Measurements from ENCODE around the gene POLR1G.

Gene POLR1G

DNA sequence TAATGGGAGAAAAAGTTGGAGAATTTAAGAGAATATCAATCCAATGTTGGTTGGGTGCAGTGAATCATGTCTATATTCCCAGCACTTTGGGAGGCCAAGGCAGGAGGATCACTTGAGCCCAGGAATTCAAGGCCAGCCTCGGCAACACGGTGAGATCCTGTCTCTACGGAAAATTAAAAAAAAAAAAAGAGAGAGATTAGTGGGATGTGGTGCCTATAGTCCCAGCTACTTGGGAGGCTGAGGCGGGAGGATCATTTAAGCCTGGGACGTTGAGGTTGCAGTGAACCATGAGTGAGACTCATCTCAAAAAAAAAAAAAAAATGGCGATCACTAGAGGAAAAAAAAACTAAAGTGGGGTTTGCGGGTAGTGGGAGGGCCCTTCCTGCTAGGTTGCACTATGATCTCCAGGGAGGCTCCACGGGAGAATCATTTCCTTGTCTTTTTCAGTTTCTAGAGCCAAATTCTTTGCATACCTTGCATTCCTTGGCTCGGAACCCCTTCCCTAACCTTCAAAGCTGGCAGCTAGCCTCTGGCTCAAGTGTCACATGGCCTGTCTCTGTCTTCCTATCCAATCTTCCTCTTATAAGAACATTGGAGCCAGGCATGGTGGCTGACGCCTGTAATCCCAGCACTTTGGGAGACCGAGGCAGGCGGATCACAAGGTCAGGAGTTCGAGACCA lies 30.3 kb upstream of the POLR1G start:
- no peak overlapping the region for H3K9ac ChIP-seq (ENCODE audit: low read length)
- H3K27ac ChIP-seq (ENCODE audit: low read depth, low read length): no peak overlapping the region
- H3K4me1 ChIP-seq (ENCODE audit: control insufficient read depth, insufficient read depth, low read length): no peaks in the 10 kb centered on the region
- no peak overlapping the region for H3K4me3 ChIP-seq (ENCODE audit: low read length)
- H3K36me3 ChIP-seq (ENCODE audit: control insufficient read depth, insufficient read depth, low read length): no peaks in the 10 kb centered on the region
- H3K27me3 ChIP-seq (ENCODE audit: control insufficient read depth, insufficient read depth, low read length): no peaks in the 10 kb centered on the region

DNA sequence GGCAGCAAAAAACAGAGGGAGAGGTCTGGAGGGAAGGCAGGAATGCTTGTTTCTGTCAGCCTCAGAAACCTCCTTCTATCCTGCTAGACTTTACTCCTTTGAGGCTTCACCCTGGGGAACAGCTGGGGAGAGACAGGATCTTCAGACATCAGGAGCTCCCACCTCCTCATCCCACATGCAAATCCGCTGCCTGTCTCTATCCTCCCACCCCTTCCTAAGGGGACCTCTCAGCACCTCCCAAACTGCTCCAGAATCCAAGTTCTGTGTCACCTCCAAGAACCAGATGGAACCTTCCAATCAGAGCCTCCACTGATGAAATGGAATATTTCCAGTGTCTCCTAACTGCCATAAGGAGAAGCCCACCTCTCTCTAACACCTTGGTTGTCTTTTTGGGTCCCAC lies 26.3 kb upstream of the POLR1G start:
- Histone ChIP-seq H3K36me3 (ENCODE audit: control insufficient read depth, insufficient read depth, low read length) (no peaks in the 10 kb centered on the region), H3K4me1 (ENCODE audit: control insufficient read depth, insufficient read depth, low read length) (no peaks in the 10 kb centered on the region), H3K27ac (ENCODE audit: low read depth, low read length) (no peak overlapping the region)

DNA sequence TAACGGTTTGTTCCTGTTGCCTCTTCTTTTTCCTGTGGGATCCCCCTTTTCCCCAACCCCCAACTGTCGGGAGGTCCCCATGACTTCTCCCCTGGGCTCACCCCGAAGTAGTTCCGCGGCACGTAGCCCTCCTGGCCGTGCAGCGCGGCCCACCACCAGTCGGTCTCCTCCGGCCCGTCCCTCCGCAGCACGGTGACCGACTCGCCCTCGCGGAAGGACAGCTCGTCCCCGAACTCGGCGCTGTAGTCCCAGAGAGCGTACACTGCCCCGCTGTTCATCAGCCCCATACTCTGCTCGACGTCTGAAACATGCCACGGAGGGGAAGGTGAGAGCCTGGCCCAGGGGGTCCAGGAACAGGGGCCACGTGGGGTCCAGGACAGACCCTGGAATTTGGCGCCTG lies 24.0 kb upstream of the POLR1G start:
- Histone ChIP-seq H3K27ac (ENCODE audit: low read depth, low read length) (no peak overlapping the region), H3K4me1 (ENCODE audit: control insufficient read depth, insufficient read depth, low read length) (no peaks in the 10 kb centered on the region), H3K4me3 (ENCODE audit: low read length) (no peak overlapping the region), H3K9ac (ENCODE audit: low read length) (no peak overlapping the region), H3K36me3 (ENCODE audit: control insufficient read depth, insufficient read depth, low read length) (no peaks in the 10 kb centered on the region), H3K27me3 (ENCODE audit: control insufficient read depth, insufficient read depth, low read length) (peaks cover 16% of the 10 kb centered on the region)

More for the DNA sequence above, 26.3 kb upstream of the POLR1G start:
- Histone ChIP-seq H3K4me3 (ENCODE audit: low read length) (no peak overlapping the region), H3K27me3 (ENCODE audit: control insufficient read depth, insufficient read depth, low read length) (peaks cover 3% of the 10 kb centered on the region), H3K9ac (ENCODE audit: low read length) (no peak overlapping the region)

DNA sequence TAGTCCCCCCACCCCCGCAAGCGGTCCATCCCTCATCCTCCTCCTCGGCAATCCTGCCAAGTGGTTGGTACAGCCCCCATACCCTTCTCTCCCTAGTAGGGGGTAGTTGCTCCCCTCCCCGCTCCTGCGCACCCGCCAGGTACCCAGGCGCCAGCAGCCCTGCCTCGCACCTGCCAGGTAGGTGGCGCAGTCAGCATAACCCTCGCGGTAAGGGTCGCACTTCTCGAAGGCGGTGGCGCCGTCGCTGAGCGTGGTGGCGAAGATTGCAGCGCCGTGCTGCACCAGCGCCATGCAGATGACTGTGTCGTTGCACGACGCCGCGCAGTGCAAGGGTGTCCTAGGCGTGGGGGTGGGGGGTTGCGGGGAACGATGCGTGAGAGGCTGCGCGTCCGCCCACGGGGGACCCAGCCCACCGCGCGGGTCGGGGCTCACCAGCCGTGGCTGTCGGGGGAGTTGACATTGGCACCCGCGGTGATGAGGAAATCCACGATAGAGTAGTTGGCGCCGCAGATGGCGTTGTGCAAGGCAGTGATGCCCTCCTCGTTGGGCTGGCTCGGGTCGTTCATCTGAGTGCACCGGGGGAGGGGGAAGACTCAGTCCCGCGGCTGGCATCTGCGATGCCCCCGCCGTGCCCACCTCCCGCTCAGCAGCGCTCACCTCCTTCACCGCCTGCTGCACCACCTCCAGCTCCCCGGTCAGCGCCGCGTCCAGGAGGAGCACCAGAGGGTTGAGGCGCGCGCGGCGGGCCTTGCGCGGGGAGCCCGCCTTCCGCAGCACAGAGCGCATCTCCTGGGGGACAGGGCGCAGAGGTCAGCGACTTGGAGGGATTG lies 20.8 kb upstream of the POLR1G start:
- Histone ChIP-seq H3K4me3 (ENCODE audit: low read length) (no peak overlapping the region), H3K27ac (ENCODE audit: low read depth, low read length) (no peak overlapping the region), H3K27me3 (ENCODE audit: control insufficient read depth, insufficient read depth, low read length) (peaks cover 16% of the 10 kb centered on the region), H3K36me3 (ENCODE audit: control insufficient read depth, insufficient read depth, low read length) (no peaks in the 10 kb centered on the region), H3K9ac (ENCODE audit: low read length) (no peak overlapping the region), H3K4me1 (ENCODE audit: control insufficient read depth, insufficient read depth, low read length) (no peaks in the 10 kb centered on the region)

DNA sequence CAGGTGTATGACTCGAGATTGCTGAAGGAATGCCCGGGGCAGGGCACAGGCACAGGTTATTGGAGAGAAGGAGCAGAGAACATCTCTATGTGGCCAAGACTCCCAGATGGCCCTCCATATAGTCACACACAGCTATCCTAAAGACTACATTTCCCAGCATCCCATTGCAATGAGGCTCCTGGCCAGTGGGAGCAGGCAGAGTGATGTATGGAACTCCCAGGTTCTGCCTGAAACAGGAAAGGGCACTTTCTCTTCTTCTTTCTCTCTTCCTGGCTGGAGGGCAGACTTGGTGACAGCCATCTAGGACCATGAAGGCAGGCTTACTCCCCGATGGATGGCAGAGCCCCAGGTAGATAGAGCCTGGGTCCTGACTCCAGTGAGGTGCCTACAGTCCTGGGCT lies 15.1 kb upstream of the POLR1G start:
- H3K27me3 ChIP-seq (ENCODE audit: control insufficient read depth, insufficient read depth, low read length): no peaks in the 10 kb centered on the region
- H3K9ac ChIP-seq (ENCODE audit: low read length): no peak overlapping the region
- no peak overlapping the region for H3K4me3 ChIP-seq (ENCODE audit: low read length)
- H3K27ac ChIP-seq (ENCODE audit: low read depth, low read length): no peak overlapping the region
- H3K36me3 ChIP-seq (ENCODE audit: control insufficient read depth, insufficient read depth, low read length): no peaks in the 10 kb centered on the region
- no peaks in the 10 kb centered on the region for H3K4me1 ChIP-seq (ENCODE audit: control insufficient read depth, insufficient read depth, low read length)

DNA sequence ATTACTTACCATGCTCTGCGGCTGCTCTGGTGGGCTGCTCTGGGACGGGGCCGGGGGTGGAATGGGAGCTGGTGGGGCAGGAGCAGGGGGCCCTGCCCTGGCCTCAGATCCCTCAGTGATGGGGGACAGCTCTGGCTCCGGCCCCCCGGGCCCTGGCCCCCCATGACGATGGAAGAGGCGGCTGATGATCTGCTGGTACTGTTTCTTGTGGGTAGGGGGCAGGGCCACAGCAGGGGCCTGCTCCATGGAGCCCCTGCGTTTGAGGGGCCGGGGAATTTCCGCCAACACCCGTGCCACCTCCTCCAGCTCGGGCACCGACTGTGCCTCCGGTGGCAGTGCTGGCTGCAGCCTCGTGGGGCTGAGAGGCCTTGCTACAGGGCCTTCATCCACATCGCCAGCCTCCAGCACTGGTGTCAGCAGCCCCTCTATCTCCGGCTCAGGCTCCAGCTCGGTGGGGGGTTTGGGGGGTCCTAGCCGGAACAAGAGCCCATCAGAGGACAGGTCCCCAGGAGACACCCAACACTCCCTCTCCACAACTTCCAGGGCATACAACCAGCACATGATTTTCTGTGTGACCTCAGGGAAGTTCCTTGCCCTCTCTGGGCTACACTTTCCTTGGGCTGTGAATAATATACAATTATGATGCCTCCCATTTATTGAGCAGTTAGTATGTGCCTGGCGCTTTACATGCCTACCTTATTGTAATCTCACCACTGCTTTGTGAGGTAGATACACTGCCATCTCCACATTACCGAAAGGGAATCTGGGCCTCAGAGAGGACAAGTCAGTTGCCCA lies 14.4 kb upstream of the POLR1G start:
- Histone ChIP-seq H3K27me3 (ENCODE audit: control insufficient read depth, insufficient read depth, low read length) (no peaks in the 10 kb centered on the region), H3K36me3 (ENCODE audit: control insufficient read depth, insufficient read depth, low read length) (no peaks in the 10 kb centered on the region), H3K9ac (ENCODE audit: low read length) (no peak overlapping the region), H3K27ac (ENCODE audit: low read depth, low read length) (no peak overlapping the region), H3K4me3 (ENCODE audit: low read length) (no peak overlapping the region), H3K4me1 (ENCODE audit: control insufficient read depth, insufficient read depth, low read length) (no peaks in the 10 kb centered on the region)

DNA sequence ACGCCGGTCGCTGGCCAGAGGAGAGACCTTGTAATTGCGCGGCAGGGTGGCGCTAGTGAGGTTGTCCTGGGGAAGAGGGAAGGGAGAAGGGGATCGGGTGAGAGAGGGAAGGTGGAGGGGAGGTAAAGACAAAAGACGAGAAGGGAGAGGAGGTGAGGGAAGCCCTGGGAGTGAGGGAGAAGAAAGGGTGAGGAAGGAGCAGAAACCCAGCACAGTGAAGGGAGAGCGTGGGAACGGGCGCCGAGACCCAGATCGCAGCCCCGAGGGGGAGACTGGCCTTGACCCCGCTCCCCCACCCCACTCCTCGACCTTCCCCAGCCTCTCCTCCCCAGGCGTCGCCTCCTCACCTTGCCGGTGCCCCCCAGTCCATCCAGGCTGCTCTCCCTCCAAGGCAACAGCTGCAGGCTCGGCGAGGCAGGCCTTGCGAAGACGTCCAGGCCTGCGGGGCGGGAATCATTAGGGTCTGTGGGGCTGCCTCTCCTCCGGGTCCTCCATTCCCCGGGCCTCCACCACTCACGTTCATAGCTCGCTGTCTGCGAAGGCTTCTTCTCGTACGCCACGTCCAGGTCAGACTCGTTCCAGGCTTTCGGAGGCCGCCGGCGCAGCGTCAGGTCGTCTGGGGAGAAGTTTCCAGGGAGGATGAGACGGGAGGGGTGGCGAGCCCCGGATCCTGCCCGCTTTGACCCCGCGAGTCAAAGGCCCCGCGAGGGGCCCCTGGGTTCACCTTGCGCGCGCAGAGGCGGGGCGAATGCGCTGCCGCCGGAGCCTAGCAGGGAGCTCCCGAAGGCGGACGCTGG lies 10.4 kb upstream of the POLR1G start:
- Histone ChIP-seq H3K27me3 (ENCODE audit: control insufficient read depth, insufficient read depth, low read length) (no peaks in the 10 kb centered on the region), H3K27ac (ENCODE audit: low read depth, low read length) (no peak overlapping the region), H3K4me3 (ENCODE audit: low read length) (no peak overlapping the region), H3K36me3 (ENCODE audit: control insufficient read depth, insufficient read depth, low read length) (no peaks in the 10 kb centered on the region), H3K9ac (ENCODE audit: low read length) (no peak overlapping the region), H3K4me1 (ENCODE audit: control insufficient read depth, insufficient read depth, low read length) (no peaks in the 10 kb centered on the region)

DNA sequence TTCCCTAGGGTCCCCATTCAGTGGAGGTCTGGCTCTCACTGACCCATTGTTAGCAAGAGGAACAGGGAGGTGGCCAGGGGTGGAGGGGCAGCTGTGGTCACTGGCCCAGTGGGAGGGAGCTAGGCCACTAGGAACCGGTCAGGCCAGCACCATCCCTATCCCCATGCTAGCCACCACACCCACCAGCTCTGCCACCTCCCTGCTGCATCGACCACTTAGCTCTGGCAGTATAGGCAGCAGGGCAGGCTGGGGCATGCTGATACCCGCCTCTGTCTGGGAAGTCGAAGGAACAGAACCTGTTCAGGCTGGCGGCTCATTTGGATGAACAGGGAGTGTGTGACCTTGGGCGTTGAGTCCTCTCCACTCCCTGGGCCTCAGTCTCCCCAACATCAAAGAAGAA lies 6.3 kb upstream of the POLR1G start:
- no peaks in the 10 kb centered on the region for H3K4me1 ChIP-seq (ENCODE audit: control insufficient read depth, insufficient read depth, low read length)
- no peaks in the 10 kb centered on the region for H3K27me3 ChIP-seq (ENCODE audit: control insufficient read depth, insufficient read depth, low read length)
- H3K4me3 ChIP-seq (ENCODE audit: low read length): no peak overlapping the region
- no peaks in the 10 kb centered on the region for H3K36me3 ChIP-seq (ENCODE audit: control insufficient read depth, insufficient read depth, low read length)
- H3K27ac ChIP-seq (ENCODE audit: low read depth, low read length): no peak overlapping the region
- H3K9ac ChIP-seq (ENCODE audit: low read length): no peak overlapping the region

DNA sequence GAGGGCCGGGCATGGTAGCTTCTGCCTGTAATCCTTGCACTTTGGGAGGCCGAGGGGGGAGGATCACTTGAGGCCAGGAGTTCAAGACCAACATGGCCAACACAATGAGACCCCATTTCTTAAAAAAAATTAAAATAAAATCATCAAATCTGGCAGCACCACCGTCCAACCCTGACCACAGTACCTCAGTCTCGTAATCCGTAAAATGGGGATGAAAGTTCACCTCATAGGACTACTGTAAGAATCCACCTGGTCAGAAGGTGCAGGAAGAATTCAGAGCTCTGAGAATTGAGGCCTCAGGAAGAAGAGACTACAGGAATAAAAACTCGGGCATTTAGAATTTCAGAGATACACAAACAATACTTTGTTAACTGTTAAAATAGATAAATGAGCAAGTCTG lies 4.6 kb upstream of the POLR1G start:
- no peak overlapping the region for H3K27ac ChIP-seq (ENCODE audit: low read depth, low read length)
- H3K9ac ChIP-seq (ENCODE audit: low read length): no peak overlapping the region
- H3K4me3 ChIP-seq (ENCODE audit: low read length): no peak overlapping the region

DNA sequence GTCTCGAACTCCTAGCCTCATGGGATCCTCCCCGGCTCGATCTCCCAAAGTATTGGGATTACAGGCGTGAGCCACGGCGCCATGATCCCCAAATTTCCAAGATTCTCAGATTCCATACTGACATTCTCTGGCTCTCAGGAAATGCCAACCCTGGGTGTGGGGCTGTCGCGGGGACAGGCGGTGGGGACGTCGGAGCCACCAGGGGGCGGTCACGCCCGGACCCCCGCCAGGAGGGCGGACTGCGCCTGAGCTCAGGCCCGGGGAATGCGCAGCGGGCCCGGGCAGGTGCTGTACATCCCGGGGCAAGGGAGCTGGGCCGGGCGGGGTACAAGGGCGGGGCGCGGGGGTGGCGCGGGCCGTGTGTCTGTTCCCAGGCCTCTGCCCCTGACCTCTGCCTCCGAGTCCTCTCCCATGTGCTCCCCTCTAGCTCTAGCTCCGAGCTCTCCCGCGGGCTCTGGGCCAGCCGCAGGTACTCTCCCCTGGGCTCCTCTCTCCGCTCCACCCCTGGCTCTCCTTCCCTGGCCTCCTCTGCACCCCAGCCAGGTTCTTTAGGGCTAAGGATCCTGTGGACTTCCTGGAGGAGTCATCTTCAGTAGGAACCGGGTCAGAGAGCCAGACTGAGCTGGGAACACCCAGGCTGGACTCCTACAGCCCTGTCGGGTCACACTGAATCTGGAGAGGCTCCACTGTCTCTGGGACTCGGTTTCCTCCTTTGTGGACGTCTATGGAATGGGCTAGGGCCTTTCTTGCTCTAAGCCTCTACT lies 4.0 kb upstream of the POLR1G start:
- Histone ChIP-seq H3K27me3 (ENCODE audit: control insufficient read depth, insufficient read depth, low read length) (no peaks in the 10 kb centered on the region), H3K9ac (ENCODE audit: low read length) (no peak overlapping the region), H3K4me3 (ENCODE audit: low read length) (no peak overlapping the region), H3K4me1 (ENCODE audit: control insufficient read depth, insufficient read depth, low read length) (peaks cover 5% of the 10 kb centered on the region), H3K36me3 (ENCODE audit: control insufficient read depth, insufficient read depth, low read length) (no peaks in the 10 kb centered on the region), H3K27ac (ENCODE audit: low read depth, low read length) (no peak overlapping the region)

More for the DNA sequence above, 4.6 kb upstream of the POLR1G start:
- H3K36me3 ChIP-seq (ENCODE audit: control insufficient read depth, insufficient read depth, low read length): no peaks in the 10 kb centered on the region
- no peaks in the 10 kb centered on the region for H3K4me1 ChIP-seq (ENCODE audit: control insufficient read depth, insufficient read depth, low read length)
- H3K27me3 ChIP-seq (ENCODE audit: control insufficient read depth, insufficient read depth, low read length): no peaks in the 10 kb centered on the region

DNA sequence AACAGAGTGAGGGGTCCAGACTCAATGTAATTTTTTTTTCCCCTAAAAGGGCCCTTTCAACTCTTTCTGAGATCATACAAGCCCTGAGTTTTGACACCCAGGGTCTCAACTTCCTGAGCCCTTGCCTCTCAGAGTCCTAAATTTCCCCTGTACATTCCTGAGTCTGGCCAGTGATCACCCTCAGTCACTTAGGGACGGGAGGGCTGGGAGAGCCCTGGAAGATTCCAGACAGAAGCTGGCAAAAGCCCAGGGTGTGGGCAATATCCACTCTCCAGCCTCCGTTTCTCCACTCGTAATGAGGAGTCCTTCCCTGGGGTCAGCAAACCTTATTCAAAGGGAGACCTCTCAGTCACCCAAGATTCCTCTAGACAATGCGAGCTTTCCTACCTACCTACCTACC lies 3.2 kb upstream of the POLR1G start:
- Histone ChIP-seq H3K27me3 (ENCODE audit: control insufficient read depth, insufficient read depth, low read length) (no peaks in the 10 kb centered on the region), H3K9ac (ENCODE audit: low read length) (no peak overlapping the region), H3K4me3 (ENCODE audit: low read length) (no peak overlapping the region), H3K27ac (ENCODE audit: low read depth, low read length) (no peak overlapping the region), H3K4me1 (ENCODE audit: control insufficient read depth, insufficient read depth, low read length) (peaks cover 5% of the 10 kb centered on the region), H3K36me3 (ENCODE audit: control insufficient read depth, insufficient read depth, low read length) (no peaks in the 10 kb centered on the region)

Measured in rectal smooth muscle tissue (tissue), 1 donor.